ENCODE measurements around the gene VAMP7.
A peak's percentile ranks its signal among the peaks of the same experiment; 100 is the strongest.
"Not testable (repeated sequence)": the region's sequence is repeated elsewhere in the genome, so short reads cannot be mapped to it uniquely, and the experiment has no call there.

The VAMP7 gene, protein sequence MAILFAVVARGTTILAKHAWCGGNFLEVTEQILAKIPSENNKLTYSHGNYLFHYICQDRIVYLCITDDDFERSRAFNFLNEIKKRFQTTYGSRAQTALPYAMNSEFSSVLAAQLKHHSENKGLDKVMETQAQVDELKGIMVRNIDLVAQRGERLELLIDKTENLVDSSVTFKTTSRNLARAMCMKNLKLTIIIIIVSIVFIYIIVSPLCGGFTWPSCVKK

DNA sequence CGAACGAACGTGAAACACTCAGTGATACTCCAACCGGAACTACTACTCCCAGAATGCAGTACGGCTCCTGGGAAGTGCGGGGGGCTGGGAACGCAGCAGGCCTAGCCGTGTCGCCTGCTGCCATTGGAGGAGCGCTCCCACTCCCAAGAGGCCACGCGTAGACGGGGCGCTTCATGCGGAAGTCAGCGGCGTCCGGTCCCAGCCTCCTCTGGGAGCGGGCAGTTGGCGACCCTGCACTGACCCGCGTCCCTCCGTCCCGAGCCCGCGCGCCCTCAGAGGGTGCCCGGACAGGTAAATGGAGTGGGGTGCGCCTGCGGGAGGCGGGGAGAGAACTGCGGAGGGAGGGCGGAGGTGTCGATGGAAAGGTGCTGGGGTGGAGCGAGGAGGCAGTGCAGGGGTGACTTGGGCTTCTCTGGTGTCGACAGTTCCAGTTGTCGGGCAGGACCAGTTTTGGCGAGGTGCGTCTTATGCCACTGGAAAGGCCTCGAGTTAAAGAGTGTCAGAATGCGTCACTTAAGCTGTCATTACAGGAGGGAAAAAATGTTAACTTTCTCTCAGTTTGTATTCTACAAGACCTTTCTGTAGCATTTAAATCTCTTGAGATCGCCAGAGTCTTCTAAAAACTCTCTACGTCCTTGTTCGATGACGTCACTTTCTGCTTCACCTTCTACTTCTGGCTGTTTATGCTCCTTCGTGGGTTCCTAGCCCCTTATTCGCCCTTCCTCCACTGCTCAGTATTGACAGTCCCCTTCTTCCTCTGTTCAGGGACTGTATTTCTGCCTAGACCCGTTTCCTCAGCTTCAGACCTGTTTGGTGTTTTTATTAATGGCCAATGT is at the start of gene VAMP7:
Gene VAMP7, plus strand, starts transcription at position 188 of the 836 bp plus-strand sequence. CDS start 8,122 bp downstream, outside the sequence.
- Mint-ChIP-seq H3K27me3 (peaks cover 3% of the 10 kb centered on the region), H3K36me3 (no peaks in the 10 kb centered on the region), H3K4me3 (peak within 1 kb of the TSS; percentile 85), H3K9me3 (no peaks in the 10 kb centered on the region), H3K4me1 (peaks cover 32% of the 10 kb centered on the region), H3K27ac (peak within 1 kb of the TSS; percentile 90)

DNA sequence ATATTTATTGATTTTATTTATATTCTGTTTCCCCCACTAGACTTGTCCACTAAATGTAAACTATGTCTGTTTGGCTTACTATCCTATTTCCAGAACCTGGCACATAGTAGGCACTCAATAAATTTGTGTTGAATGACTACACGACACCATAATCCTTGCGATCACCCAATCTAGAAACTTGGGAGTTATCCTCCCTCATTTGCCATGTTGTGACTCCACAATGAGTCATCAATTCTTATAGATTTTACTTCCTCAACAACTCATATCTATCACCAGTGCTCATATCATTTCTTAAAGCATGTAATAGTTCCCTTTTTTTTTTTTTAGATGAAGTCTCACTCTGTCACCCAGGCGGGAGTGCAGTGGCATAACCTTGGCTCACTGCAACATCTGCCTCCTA is 39.9 kb upstream of the VAMP7 start:
- Mint-ChIP-seq H3K4me1 (no peaks in the 10 kb centered on the region), H3K27ac (no peak overlapping the region), H3K27me3 (peaks cover 1% of the 10 kb centered on the region), H3K9me3 (peaks cover 6% of the 10 kb centered on the region), H3K4me3 (no peak overlapping the region), H3K36me3 (no peaks in the 10 kb centered on the region)

DNA sequence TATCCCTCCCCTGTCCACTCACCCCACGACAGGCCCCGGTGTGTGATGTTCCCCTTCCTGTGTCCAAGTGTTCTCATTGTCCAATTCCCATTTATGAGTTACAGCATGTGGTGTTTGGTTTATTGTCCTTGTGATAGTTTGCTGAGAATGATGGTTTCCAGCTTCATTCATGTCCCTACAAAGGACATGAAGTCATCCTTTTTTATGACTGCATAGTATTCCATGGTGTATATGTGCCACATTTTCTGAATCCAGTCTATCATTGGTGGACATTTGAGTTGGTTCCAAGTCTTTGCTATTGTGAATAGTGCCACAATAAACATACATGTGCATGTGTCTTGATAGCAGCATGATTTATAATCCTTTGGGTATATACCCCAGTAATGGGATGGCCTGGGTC is 29.4 kb upstream of the VAMP7 start:
- H3K4me3 Mint-ChIP-seq, H3K4me1 Mint-ChIP-seq, H3K36me3 Mint-ChIP-seq: not testable (repeated sequence)

DNA sequence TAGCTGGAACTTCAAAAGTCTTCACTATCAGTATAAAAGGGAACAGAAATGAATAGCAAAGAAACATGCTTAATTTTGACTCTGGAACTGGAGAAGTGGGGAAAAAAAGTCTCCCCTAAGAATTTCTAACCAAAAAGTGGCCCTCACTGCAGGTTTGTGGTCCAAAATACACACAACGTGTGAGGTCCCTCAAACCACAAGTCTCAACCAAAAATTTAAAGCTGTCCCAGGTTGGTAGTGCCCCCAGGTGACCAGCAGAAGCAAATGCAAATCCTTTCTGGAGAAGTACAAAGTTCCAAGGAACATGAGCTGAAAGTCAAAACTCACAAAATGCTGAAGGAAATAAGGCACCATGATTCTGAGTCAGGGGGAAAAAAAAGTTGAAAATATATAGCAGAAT is 23.6 kb upstream of the VAMP7 start:
- no peaks in the 10 kb centered on the region for H3K36me3 Mint-ChIP-seq
- no peaks in the 10 kb centered on the region for H3K9me3 Mint-ChIP-seq
- no peak overlapping the region for H3K27ac Mint-ChIP-seq
- peaks cover 4% of the 10 kb centered on the region for H3K27me3 Mint-ChIP-seq
- no peaks in the 10 kb centered on the region for H3K4me1 Mint-ChIP-seq
- no peak overlapping the region for H3K4me3 Mint-ChIP-seq

More for the DNA sequence above, 29.4 kb upstream of the VAMP7 start:
- H3K27ac Mint-ChIP-seq, H3K9me3 Mint-ChIP-seq, H3K27me3 Mint-ChIP-seq: not testable (repeated sequence)

DNA sequence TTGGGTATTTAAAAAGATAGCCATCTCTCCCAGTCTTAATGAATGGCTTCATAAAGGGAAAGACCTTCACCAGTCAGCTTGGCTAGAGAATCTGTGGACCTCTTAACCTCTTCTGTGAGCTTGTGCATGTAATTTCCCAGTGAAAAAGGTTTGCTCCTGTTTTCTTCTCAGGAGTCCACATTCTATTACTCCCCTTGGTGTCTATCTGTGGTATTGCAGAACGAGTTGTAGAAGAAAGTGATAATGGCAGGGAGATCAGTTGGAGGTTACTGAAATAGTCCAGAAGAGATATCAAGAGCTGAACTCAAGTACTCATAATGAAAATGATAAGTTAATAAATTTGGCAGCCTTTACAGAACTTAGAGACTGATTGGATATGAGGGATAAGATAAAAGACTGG is 16.5 kb upstream of the VAMP7 start:
- peaks cover 10% of the 10 kb centered on the region for H3K9me3 Mint-ChIP-seq
- no peak overlapping the region for H3K27ac Mint-ChIP-seq
- no peaks in the 10 kb centered on the region for H3K4me1 Mint-ChIP-seq
- H3K4me3 Mint-ChIP-seq: no peak overlapping the region
- peaks cover 2% of the 10 kb centered on the region for H3K27me3 Mint-ChIP-seq
- H3K36me3 Mint-ChIP-seq: peaks cover 4% of the 10 kb centered on the region

DNA sequence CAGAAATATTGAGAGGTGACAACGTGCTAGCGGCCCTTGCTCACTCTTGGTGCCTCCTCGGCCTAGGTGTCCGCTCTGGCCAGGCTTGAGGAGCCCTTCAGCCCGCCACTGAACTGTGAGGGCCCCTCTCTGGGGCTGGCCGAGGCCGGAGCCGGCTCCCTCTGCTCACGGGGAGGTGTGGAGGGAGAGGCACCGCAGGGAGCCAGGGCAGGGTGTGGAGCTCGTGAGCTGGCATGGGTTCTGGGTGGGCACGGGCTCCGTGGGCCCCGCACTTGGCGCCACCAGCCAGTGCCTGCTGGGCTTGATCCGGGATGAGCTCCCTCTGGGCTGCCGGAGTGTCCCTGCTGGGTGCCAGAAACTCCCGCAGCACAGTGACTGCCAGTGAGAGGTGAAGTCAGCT is 16.0 kb upstream of the VAMP7 start:
- H3K27ac Mint-ChIP-seq: no peak overlapping the region
- peaks cover 4% of the 10 kb centered on the region for H3K36me3 Mint-ChIP-seq
- peaks cover 10% of the 10 kb centered on the region for H3K9me3 Mint-ChIP-seq
- H3K4me1 Mint-ChIP-seq: no peaks in the 10 kb centered on the region
- H3K27me3 Mint-ChIP-seq: peaks cover 2% of the 10 kb centered on the region
- no peak overlapping the region for H3K4me3 Mint-ChIP-seq

DNA sequence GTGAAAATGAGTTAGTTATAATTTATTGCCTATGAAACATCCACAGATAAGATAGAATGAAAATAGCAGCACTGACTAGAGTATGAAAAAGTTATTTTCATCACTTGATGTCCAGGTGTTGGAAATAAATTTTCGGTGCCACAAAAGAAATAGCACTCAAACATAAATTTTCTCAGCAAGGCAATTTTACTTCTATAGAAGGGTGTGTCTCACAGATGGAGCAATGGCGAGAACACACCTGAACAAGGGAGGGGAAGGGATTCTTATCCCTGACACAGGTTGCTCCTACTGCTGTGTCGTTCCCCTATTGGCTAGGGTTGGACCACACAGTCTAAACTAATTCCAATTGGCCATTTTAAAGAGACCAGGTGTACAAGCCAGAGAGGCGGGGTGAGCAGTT is 13.3 kb upstream of the VAMP7 start:
- no peak overlapping the region for H3K4me3 Mint-ChIP-seq

DNA sequence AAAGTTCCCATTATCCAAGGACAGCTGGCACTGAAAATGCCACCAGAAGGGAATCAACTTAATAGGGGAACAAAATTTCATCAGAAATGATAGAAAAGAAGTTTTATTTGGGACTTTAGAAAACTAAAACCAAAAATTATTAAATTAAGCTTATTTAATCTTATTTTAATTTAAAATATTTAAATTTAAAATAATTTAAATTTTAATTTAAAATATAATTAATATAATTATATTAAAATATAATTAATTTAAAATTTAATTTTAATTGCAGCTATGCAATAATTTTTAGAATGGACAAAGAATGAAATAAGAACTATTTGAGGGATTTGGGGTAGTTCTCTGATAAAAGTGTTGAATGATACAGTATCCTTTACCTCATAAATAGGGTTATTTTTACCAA is 10.2 kb upstream of the VAMP7 start:
- Mint-ChIP-seq H3K36me3 (peaks cover 4% of the 10 kb centered on the region), H3K27me3 (peaks cover 8% of the 10 kb centered on the region), H3K4me3 (no peak overlapping the region), H3K27ac (no peak overlapping the region), H3K9me3 (peaks cover 10% of the 10 kb centered on the region), H3K4me1 (peaks cover 3% of the 10 kb centered on the region)

More for the DNA sequence above, 13.3 kb upstream of the VAMP7 start:
- Mint-ChIP-seq H3K36me3 (peaks cover 4% of the 10 kb centered on the region), H3K9me3 (peaks cover 10% of the 10 kb centered on the region), H3K27ac (no peak overlapping the region), H3K27me3 (peaks cover 2% of the 10 kb centered on the region), H3K4me1 (no peaks in the 10 kb centered on the region)

DNA sequence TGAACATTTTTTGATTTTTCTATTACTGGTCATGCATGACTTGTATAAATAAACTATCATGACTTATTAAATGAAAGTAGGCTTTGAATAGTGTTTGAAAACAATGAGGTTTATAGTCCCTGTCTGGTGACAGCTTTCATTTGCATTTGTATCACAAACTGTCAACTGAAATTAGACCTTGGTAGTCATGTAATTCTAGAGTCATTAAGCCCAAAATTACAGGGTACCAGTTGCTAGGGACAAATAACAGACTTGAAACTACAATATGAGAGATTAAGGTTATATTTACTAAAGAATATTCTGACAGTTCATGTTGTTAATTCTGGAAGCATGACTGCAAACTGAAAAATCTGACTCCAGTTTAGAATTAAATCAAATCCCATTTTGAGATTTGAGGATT is 9.2 kb upstream of the VAMP7 start:
- H3K4me3 Mint-ChIP-seq: no peak overlapping the region

DNA sequence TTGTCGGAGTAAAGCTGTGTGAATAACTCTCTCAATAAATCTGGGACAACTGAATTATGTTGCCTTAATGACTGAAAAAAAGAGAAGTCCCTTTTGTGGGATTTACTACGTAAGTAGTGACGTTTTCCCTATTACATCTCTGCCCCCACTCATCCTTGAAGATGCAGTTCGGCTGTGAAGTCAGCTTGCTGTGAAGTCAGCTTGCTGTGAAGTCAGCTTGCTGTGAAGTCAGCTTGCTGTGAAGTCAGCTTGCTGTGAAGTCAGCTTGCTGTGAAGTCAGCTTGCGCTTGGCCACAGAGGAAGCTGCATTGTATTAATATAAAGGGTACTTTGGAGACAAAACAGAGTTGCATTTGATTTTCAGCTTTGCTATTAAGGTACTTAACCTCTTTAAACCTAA is 8.0 kb upstream of the VAMP7 start:
- H3K36me3 Mint-ChIP-seq: no peaks in the 10 kb centered on the region
- no peak overlapping the region for H3K27ac Mint-ChIP-seq
- H3K4me3 Mint-ChIP-seq: no peak overlapping the region
- peaks cover 3% of the 10 kb centered on the region for H3K4me1 Mint-ChIP-seq
- H3K27me3 Mint-ChIP-seq: peaks cover 11% of the 10 kb centered on the region
- H3K9me3 Mint-ChIP-seq: peaks cover 5% of the 10 kb centered on the region

More for the DNA sequence above, 9.2 kb upstream of the VAMP7 start:
- Mint-ChIP-seq H3K9me3 (peaks cover 10% of the 10 kb centered on the region), H3K36me3 (peaks cover 4% of the 10 kb centered on the region), H3K27ac (no peak overlapping the region), H3K27me3 (peaks cover 10% of the 10 kb centered on the region), H3K4me1 (peaks cover 3% of the 10 kb centered on the region)

DNA sequence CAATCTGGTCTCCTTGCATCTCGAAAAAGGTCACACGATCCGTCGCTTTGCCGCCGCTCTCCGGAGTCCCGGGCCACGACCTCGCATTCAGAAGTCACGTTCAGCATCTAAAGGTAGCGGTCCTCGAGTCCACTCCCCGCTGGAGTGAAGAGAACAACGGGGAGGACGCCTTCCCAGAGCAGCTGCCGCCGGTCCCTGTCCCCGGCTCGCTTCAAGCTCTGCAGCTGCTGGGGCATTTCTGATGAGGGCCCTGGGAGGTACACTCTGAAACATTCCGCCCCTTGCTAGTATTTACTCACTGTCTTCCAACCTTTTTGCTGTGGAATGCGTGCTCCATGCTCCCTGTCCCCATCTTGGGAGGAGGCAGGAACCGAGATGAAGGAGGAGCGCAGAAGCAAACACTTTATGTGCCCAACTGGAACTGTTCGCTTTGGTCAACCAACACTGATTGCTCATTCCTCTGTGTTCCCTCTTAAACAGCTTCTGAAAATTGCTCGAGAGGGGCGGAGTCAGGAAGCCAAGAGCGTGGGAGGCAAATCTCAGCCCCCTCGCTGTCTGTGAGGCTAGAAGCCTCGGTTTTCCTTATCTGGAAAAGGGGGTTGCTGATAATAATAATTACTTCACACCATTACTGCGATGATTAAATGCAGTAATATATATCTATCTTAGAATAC is 6.4 kb upstream of the VAMP7 start:
- Mint-ChIP-seq H3K4me1 (peaks cover 3% of the 10 kb centered on the region), H3K9me3 (no peaks in the 10 kb centered on the region), H3K27me3 (peaks cover 11% of the 10 kb centered on the region), H3K27ac (no peak overlapping the region), H3K36me3 (no peaks in the 10 kb centered on the region), H3K4me3 (no peak overlapping the region)

DNA sequence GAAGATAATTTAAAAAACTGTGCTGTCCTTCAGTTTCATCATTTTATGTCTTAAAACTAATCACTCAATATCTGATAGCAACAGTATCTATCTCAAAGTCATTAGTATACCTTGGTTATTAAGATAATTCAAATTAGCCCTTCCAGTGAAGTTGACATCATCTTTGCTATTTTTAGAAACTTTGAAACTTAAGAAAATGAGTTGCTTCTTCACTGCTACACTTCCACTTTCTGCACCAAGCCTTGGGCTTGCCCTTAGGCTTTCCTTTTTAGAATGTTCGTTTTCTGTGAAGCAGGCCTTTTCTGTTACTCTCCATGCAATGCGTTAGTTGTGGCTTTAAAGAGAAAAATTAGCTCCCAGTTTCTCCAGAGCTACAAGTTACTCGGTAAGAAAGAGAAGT is 4.4 kb upstream of the VAMP7 start:
- H3K4me3 Mint-ChIP-seq: no peak overlapping the region
- no peaks in the 10 kb centered on the region for H3K36me3 Mint-ChIP-seq
- H3K27me3 Mint-ChIP-seq: peaks cover 11% of the 10 kb centered on the region
- H3K9me3 Mint-ChIP-seq: no peaks in the 10 kb centered on the region
- H3K4me1 Mint-ChIP-seq: peaks cover 6% of the 10 kb centered on the region
- H3K27ac Mint-ChIP-seq: peak overlapping the region; percentile 14

DNA sequence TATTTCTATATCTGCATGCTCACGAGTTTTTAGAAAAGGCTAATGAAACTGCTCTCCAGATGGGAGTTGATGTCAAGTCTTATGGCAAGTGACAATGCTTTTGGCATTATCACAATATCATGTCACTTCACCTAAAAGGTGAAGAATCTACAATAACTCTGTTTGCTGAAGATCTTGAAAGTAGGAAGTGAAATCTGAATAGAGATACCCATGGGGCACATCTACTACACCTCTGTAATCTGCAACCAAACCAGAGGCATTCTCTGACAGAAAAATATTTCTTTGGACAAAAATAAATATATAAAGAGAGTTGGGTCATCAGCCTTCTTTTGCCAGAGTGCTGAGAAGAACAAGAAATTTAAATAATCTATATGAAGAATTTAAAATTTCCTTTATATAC is 3.9 kb upstream of the VAMP7 start:
- no peaks in the 10 kb centered on the region for H3K9me3 Mint-ChIP-seq
- H3K36me3 Mint-ChIP-seq: no peaks in the 10 kb centered on the region
- H3K4me1 Mint-ChIP-seq: peaks cover 10% of the 10 kb centered on the region
- H3K27me3 Mint-ChIP-seq: peaks cover 11% of the 10 kb centered on the region
- no peak overlapping the region for H3K4me3 Mint-ChIP-seq
- H3K27ac Mint-ChIP-seq: no peak overlapping the region

DNA sequence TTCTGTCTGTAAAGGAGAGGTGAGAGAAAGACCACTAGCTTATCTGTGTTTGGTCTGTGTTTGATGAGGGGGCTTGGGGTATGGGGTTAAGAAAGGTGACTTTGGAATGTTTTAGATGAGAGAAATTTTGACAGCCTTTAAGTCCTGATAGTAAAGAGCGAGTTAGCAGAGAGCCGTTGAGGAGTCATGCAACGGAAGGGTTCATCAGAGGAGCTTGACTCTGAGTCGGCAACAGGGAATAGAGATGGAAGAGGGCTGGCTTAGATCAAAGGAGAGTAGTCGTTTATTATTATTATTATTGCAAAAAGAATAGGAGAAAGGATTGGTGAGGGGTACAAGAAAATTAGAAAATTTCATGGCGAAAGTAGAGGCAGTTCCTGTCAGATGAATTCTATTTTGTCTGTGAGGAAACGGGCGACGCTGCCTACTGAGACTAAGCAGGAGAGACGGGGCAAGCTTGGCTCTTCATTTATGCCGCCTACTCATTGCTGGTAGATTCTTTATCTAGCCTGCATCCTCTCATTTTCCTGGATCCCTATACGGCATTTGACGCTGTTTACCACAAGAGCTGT is 473 bp upstream of the VAMP7 start:
- peaks cover 26% of the 10 kb centered on the region for H3K4me1 Mint-ChIP-seq
- no peaks in the 10 kb centered on the region for H3K36me3 Mint-ChIP-seq
- H3K9me3 Mint-ChIP-seq: no peaks in the 10 kb centered on the region
- peaks cover 3% of the 10 kb centered on the region for H3K27me3 Mint-ChIP-seq
- peak overlapping the region; percentile 90 for H3K27ac Mint-ChIP-seq
- H3K4me3 Mint-ChIP-seq: peak overlapping the region; percentile 85

DNA sequence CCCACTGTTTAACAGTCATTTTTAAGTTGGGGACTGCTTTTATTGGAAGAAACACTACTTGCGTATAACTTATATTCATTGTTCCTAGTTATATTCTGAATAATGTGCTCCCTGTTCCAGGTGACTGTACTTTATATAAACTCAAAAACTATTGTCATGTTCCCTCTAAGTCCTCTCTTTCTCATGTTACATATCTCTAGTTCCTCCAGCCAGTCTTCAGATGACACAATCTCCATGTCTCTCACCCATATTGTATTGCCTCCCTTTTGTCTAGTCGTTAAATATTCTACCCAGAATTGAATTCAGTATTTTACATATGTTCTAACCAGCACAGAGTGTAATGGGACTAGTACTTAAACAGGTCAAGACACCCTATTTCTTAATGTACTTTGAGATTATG is 5.3 kb downstream of the VAMP7 start:
- H3K27ac Mint-ChIP-seq: no peak overlapping the region
- H3K36me3 Mint-ChIP-seq: peaks cover 7% of the 10 kb centered on the region
- no peak overlapping the region for H3K4me3 Mint-ChIP-seq
- no peaks in the 10 kb centered on the region for H3K27me3 Mint-ChIP-seq
- peaks cover 53% of the 10 kb centered on the region for H3K4me1 Mint-ChIP-seq
- H3K9me3 Mint-ChIP-seq: no peaks in the 10 kb centered on the region

DNA sequence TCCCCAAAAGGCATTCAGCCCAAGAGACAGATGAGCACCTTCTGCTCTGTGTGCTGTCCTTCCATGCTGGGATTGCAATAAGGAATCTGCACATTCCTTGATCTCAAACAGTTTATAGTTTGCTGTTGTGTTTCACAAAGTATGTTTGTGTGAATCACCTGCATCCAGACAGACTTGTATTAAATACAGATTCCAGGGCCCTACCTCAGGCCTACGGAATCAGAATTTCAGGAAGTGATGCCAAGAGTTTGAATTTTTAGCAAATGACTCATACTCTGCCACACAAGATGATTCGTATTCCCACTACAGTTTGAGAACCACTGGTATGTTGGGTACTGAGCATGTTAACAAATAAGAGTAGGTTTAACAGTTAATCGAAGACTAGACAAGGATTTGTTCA is 7.0 kb downstream of the VAMP7 start:
- Mint-ChIP-seq H3K4me1 (peaks cover 43% of the 10 kb centered on the region), H3K36me3 (peaks cover 8% of the 10 kb centered on the region), H3K27me3 (no peaks in the 10 kb centered on the region), H3K4me3 (no peak overlapping the region), H3K9me3 (no peaks in the 10 kb centered on the region), H3K27ac (no peak overlapping the region)
